ENCODE data around the gene SPX.

SPX gene

GRCh38 chr12:21500786-21501257 lies 25.3 kb upstream of the SPX start:
- ATAC-seq, result peak; percentile 8; the same call in 2 of the 3 replicates
- TF ChIP-seq, protein P1, sequence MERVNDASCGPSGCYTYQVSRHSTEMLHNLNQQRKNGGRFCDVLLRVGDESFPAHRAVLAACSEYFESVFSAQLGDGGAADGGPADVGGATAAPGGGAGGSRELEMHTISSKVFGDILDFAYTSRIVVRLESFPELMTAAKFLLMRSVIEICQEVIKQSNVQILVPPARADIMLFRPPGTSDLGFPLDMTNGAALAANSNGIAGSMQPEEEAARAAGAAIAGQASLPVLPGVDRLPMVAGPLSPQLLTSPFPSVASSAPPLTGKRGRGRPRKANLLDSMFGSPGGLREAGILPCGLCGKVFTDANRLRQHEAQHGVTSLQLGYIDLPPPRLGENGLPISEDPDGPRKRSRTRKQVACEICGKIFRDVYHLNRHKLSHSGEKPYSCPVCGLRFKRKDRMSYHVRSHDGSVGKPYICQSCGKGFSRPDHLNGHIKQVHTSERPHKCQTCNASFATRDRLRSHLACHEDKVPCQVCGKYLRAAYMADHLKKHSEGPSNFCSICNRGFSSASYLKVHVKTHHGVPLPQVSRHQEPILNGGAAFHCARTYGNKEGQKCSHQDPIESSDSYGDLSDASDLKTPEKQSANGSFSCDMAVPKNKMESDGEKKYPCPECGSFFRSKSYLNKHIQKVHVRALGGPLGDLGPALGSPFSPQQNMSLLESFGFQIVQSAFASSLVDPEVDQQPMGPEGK (CRISPR knock-in tag; IDR thresholded peaks at IDR 0.05; ENCODE audit: borderline replicate concordance), result no peak
- no peak for TF ChIP-seq PPARA (CRISPR knock-in tag; IDR thresholded peaks at IDR 0.05; ENCODE audit: borderline replicate concordance)
- TF ChIP-seq TOX (CRISPR knock-in tag; IDR thresholded peaks at IDR 0.05; ENCODE audit: borderline replicate concordance), result no peak
- TF ChIP-seq TCF4 (CRISPR knock-in tag; IDR thresholded peaks at IDR 0.05; ENCODE audit: borderline replicate concordance), result no peak
- no peak for TF ChIP-seq ARNTL (CRISPR knock-in tag; IDR thresholded peaks at IDR 0.05; ENCODE audit: borderline replicate concordance, low read depth)
- TF ChIP-seq, protein P2, sequence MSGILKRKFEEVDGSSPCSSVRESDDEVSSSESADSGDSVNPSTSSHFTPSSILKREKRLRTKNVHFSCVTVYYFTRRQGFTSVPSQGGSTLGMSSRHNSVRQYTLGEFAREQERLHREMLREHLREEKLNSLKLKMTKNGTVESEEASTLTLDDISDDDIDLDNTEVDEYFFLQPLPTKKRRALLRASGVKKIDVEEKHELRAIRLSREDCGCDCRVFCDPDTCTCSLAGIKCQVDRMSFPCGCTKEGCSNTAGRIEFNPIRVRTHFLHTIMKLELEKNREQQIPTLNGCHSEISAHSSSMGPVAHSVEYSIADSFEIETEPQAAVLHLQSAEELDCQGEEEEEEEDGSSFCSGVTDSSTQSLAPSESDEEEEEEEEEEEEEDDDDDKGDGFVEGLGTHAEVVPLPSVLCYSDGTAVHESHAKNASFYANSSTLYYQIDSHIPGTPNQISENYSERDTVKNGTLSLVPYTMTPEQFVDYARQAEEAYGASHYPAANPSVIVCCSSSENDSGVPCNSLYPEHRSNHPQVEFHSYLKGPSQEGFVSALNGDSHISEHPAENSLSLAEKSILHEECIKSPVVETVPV (CRISPR knock-in tag; IDR thresholded peaks at IDR 0.05), result no peak
- no peak for TF ChIP-seq ISL1 (CRISPR knock-in tag; IDR thresholded peaks at IDR 0.05)
- TF ChIP-seq TSHZ2 (CRISPR knock-in tag; IDR thresholded peaks at IDR 0.05), result no peak
- no peak for TF ChIP-seq ZC3H10 (CRISPR knock-in tag; IDR thresholded peaks at IDR 0.05)
- TF ChIP-seq, protein P3, sequence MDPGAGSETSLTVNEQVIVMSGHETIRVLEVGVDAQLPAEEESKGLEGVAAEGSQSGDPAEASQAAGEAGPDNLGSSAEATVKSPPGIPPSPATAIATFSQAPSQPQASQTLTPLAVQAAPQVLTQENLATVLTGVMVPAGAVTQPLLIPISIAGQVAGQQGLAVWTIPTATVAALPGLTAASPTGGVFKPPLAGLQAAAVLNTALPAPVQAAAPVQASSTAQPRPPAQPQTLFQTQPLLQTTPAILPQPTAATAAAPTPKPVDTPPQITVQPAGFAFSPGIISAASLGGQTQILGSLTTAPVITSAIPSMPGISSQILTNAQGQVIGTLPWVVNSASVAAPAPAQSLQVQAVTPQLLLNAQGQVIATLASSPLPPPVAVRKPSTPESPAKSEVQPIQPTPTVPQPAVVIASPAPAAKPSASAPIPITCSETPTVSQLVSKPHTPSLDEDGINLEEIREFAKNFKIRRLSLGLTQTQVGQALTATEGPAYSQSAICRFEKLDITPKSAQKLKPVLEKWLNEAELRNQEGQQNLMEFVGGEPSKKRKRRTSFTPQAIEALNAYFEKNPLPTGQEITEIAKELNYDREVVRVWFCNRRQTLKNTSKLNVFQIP (CRISPR knock-in tag; IDR thresholded peaks at IDR 0.05; ENCODE audit: borderline replicate concordance, low read depth), result no peak
- no peak for TF ChIP-seq ZFP3 (CRISPR knock-in tag; IDR thresholded peaks at IDR 0.05)
- TF ChIP-seq ZFP30 (CRISPR knock-in tag; IDR thresholded peaks at IDR 0.05), result no peak
- no peak for TF ChIP-seq GLIS3 (CRISPR knock-in tag; IDR thresholded peaks at IDR 0.05)
- TF ChIP-seq OSR1 (CRISPR knock-in tag; IDR thresholded peaks at IDR 0.05), result no peak
- no peak for TF ChIP-seq ZNF70 (CRISPR knock-in tag; IDR thresholded peaks at IDR 0.05)
- TF ChIP-seq, protein P4, sequence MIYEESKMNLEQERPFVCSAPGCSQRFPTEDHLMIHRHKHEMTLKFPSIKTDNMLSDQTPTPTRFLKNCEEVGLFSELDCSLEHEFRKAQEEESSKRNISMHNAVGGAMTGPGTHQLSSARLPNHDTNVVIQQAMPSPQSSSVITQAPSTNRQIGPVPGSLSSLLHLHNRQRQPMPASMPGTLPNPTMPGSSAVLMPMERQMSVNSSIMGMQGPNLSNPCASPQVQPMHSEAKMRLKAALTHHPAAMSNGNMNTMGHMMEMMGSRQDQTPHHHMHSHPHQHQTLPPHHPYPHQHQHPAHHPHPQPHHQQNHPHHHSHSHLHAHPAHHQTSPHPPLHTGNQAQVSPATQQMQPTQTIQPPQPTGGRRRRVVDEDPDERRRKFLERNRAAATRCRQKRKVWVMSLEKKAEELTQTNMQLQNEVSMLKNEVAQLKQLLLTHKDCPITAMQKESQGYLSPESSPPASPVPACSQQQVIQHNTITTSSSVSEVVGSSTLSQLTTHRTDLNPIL (CRISPR knock-in tag; IDR thresholded peaks at IDR 0.05; ENCODE audit: low read depth), result no peak
- no peak for TF ChIP-seq RARB (CRISPR knock-in tag; IDR thresholded peaks at IDR 0.05)
- no peak for TF ChIP-seq BACH2 (CRISPR knock-in tag; IDR thresholded peaks at IDR 0.05; ENCODE audit: borderline replicate concordance)
- no peak for TF ChIP-seq SNAI2 (CRISPR knock-in tag; IDR thresholded peaks at IDR 0.05)
- TF ChIP-seq CSDC2 (CRISPR knock-in tag; IDR thresholded peaks at IDR 0.05), result no peak

GRCh38 chr12:21501258-21502163 lies 24.6 kb upstream of the SPX start, which contains the start of the genes GOLT1B and RECQL:
GOLT1B (plus strand) TSS chr12:21501789; CDS start chr12:21501924, 135 bp downstream.
RECQL (minus strand) TSS chr12:21501635; CDS start chr12:21499570, 2,065 bp downstream.
- ATAC-seq, result peak; percentile 97
- TF ChIP-seq CSDC2 (CRISPR knock-in tag; IDR thresholded peaks at IDR 0.05), result no peak
- TF ChIP-seq ISL1 (CRISPR knock-in tag; IDR thresholded peaks at IDR 0.05), result no peak
- no peak for TF ChIP-seq OSR1 (CRISPR knock-in tag; IDR thresholded peaks at IDR 0.05)
- TF ChIP-seq ZFP30 (CRISPR knock-in tag; IDR thresholded peaks at IDR 0.05), result no peak
- TF ChIP-seq, protein P3 (CRISPR knock-in tag; IDR thresholded peaks at IDR 0.05; ENCODE audit: borderline replicate concordance, low read depth), result no peak
- no peak for TF ChIP-seq ZNF565 (CRISPR knock-in tag; conservative IDR thresholded peaks at IDR 0.05; ENCODE audit: low read depth)
- TF ChIP-seq ZNF8 (CRISPR knock-in tag; IDR thresholded peaks at IDR 0.05), result no peak
- TF ChIP-seq ZC3H10 (CRISPR knock-in tag; IDR thresholded peaks at IDR 0.05), result no peak
- no peak for TF ChIP-seq ARNTL (CRISPR knock-in tag; IDR thresholded peaks at IDR 0.05; ENCODE audit: borderline replicate concordance, low read depth)
- TF ChIP-seq PPARA (CRISPR knock-in tag; IDR thresholded peaks at IDR 0.05; ENCODE audit: borderline replicate concordance), result no peak
- TF ChIP-seq TSHZ2 (CRISPR knock-in tag; IDR thresholded peaks at IDR 0.05), result no peak
- TF ChIP-seq SNAI2 (CRISPR knock-in tag; IDR thresholded peaks at IDR 0.05), result no peak
- no peak for TF ChIP-seq ESRRG (CRISPR knock-in tag; IDR thresholded peaks at IDR 0.05)
- no peak for TF ChIP-seq RARB (CRISPR knock-in tag; IDR thresholded peaks at IDR 0.05)

All from SK-N-SH treated with all-trans-retinoic acid at 6 μM for 48 hours (cell line).